HG03280 (cell line): Measurements from ENCODE around the gene SLC46A1.

Experiments used
- ATAC-seq: cut with Tn5 transposase; IDR thresholded peaks from one replicate; pipeline ENCODE4 v1.9.1; 2021; ENCODE audit warnings: mild to moderate bottlenecking, moderate library complexity; ENCODE audit not compliant: unreplicated experiment

SLC46A1 gene

GRCh38 chr17:28404461-28404811, 1.6 kb downstream of the SLC46A1 start:
- no peak for ATAC-seq

GRCh38 chr17:28404007-28404406, 2.0 kb downstream of the SLC46A1 start:
- ATAC-seq = no peak

GRCh38 chr17:28402844-28403243, 3.2 kb downstream of the SLC46A1 start:
- ATAC-seq = no peak

- ATAC-seq = no peak
These were observed 3.8 kb downstream of the SLC46A1 start for GRCh38 chr17:28402224-28402630.

GRCh38 chr17:28399808-28400207, 6.2 kb downstream of the SLC46A1 start:
- no peak for ATAC-seq

- no peak for ATAC-seq
These were observed 7.6 kb downstream of the SLC46A1 start for GRCh38 chr17:28398280-28398981.

- ATAC-seq = no peak
These were observed 8.2 kb downstream of the SLC46A1 start for GRCh38 chr17:28397687-28398279.

- ATAC-seq = no peak
These were observed 8.7 kb downstream of the SLC46A1 start for GRCh38 chr17:28397275-28397674.

GRCh38 chr17:28396635-28397239, 9.3 kb downstream of the SLC46A1 start:
- ATAC-seq = no peak

GRCh38 chr17:28395968-28396367, 10.0 kb downstream of the SLC46A1 start:
- no peak for ATAC-seq

GRCh38 chr17:28395426-28395825, 10.6 kb downstream of the SLC46A1 start:
- no peak for ATAC-seq

GRCh38 chr17:28394337-28395116, 11.5 kb downstream of the SLC46A1 start:
- no peak for ATAC-seq

GRCh38 chr17:28392491-28392890, 13.5 kb downstream of the SLC46A1 start:
- no peak for ATAC-seq

- ATAC-seq = no peak
These were observed 14.6 kb downstream of the SLC46A1 start for GRCh38 chr17:28391401-28391800.

GRCh38 chr17:28390984-28391383, 15.0 kb downstream of the SLC46A1 start:
- ATAC-seq = no peak

GRCh38 chr17:28390563-28390962, 15.4 kb downstream of the SLC46A1 start:
- ATAC-seq = no peak

- no peak for ATAC-seq
These were observed 15.9 kb downstream of the SLC46A1 start for GRCh38 chr17:28390141-28390540.

GRCh38 chr17:28388106-28388505, 17.9 kb downstream of the SLC46A1 start:
- no peak for ATAC-seq

- ATAC-seq = no peak
These were observed 19.6 kb downstream of the SLC46A1 start for GRCh38 chr17:28386391-28386790.

GRCh38 chr17:28385406-28385805, 20.6 kb downstream of the SLC46A1 start:
- no peak for ATAC-seq

- ATAC-seq = no peak
These were observed 21.0 kb downstream of the SLC46A1 start for GRCh38 chr17:28385037-28385400.
